Activated B cell treated with CpG ODN at 0.5 μM for 24 hours (primary cell): ENCODE results near the gene HES1. TPM values are rescaled to one million over a fixed set of nuclear protein-coding genes. Genes with fewer than 3 reads are reported as not detected.

Source experiments
- ATAC-seq: fragments of 200-7000 bp; cut with Tn5 transposase; one replicate; pipeline ENCODE4 v1.10.0; 2021; ENCODE audit warnings: low read depth, mild to moderate bottlenecking, moderate library complexity
- CTCF ChIA-PET: fragments of 350-600 bp; sonication (Branson Sonifier 250); formaldehyde crosslinking; loops from one replicate; lab custom pipeline; 2021; ENCODE audit warnings: antibody characterized with exemption; lab: Charles Lee
- POLR2A ChIA-PET: fragments of 350-600 bp; sonication (Branson Sonifier 250); formaldehyde crosslinking; loops from one replicate; lab custom pipeline; 2021; ENCODE audit warnings: antibody characterized with exemption; lab: Charles Lee
- DNase-seq: peaks from one replicate; pipeline ENCODE4 v3.0.0; 2022
- H3K27ac Mint-ChIP-seq: one replicate; pipeline ENCODE4 v1.8.0; 2020; ENCODE audit warnings: mixed read lengths
- H3K27me3 Mint-ChIP-seq: one replicate; pipeline ENCODE4 v1.8.0; 2021; ENCODE audit warnings: mixed read lengths
- H3K36me3 Mint-ChIP-seq: one replicate; pipeline ENCODE4 v1.8.0; 2021; ENCODE audit warnings: low read depth, mixed read lengths
- H3K4me1 Mint-ChIP-seq: one replicate; pipeline ENCODE4 v1.8.0; 2021; ENCODE audit warnings: mixed read lengths
- H3K4me3 Mint-ChIP-seq: one replicate; pipeline ENCODE4 v1.8.0; 2020; ENCODE audit warnings: mild to moderate bottlenecking, mixed read lengths
- H3K9me3 Mint-ChIP-seq: one replicate; pipeline ENCODE4 v1.8.0; 2020; ENCODE audit warnings: mixed read lengths
- intact Hi-C: fragments of 100-400 bp; cut with micrococcal nuclease; formaldehyde crosslinking; loops from one replicate; pipeline ENCODE4 v1.15.1; 2024
- total RNA-seq: library from RNA; stranded (reverse); gene quantifications from 2 replicates; pipeline ENCODE4 v1.2.3, GENCODE V29; 2022
- TF ChIP-seq, protein P1 (sequence below): fragments of 200-600 bp; IDR thresholded peaks from one replicate; pipeline ENCODE4 v1.8.0; 2022; ENCODE audit warnings: antibody characterized with exemption, mild to moderate bottlenecking

HES1 gene
- total RNA-seq, 1 donor from 2014 or later, result 5.9 TPM

DNA sequence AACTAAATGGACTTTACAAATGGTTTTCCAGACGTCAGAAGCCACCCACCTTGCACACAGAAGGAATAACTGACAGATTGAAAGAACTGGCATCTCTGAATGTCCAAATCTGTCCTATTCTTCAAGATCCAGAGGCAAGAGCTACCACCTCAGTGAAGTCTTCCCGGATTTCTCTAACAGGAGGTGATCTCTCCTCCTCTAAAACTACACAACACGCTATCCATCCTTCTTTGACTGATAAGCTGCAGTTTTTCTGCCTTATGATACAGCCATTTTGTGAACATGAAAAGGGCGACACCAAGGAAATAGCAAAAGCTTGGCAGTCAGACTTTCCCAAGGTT, 37.1 kb upstream of the HES1 start:
- CTCF ChIA-PET, result no interaction called here
- Mint-ChIP-seq H3K27me3 (no peaks in the 10 kb centered on the region), H3K27ac (no peak overlapping the region), H3K4me1 (peaks cover 77% of the 10 kb centered on the region), H3K4me3 (peak overlapping the region; percentile 2), H3K9me3 (no peaks in the 10 kb centered on the region), H3K36me3 (no peaks in the 10 kb centered on the region)
- intact Hi-C loops, result no loop called here
- POLR2A ChIA-PET, result interaction anchor here (1.4 to 14.5 kb wide), 3 partner anchors 9 to 95 kb away, joined by 4 to 465 read pairs (median 51); partner anchors contain the start of gene HES1
- ATAC-seq (no peak), DNase-seq (no peak)
- TF ChIP-seq, protein P1, sequence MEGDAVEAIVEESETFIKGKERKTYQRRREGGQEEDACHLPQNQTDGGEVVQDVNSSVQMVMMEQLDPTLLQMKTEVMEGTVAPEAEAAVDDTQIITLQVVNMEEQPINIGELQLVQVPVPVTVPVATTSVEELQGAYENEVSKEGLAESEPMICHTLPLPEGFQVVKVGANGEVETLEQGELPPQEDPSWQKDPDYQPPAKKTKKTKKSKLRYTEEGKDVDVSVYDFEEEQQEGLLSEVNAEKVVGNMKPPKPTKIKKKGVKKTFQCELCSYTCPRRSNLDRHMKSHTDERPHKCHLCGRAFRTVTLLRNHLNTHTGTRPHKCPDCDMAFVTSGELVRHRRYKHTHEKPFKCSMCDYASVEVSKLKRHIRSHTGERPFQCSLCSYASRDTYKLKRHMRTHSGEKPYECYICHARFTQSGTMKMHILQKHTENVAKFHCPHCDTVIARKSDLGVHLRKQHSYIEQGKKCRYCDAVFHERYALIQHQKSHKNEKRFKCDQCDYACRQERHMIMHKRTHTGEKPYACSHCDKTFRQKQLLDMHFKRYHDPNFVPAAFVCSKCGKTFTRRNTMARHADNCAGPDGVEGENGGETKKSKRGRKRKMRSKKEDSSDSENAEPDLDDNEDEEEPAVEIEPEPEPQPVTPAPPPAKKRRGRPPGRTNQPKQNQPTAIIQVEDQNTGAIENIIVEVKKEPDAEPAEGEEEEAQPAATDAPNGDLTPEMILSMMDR, result no peak

DNA sequence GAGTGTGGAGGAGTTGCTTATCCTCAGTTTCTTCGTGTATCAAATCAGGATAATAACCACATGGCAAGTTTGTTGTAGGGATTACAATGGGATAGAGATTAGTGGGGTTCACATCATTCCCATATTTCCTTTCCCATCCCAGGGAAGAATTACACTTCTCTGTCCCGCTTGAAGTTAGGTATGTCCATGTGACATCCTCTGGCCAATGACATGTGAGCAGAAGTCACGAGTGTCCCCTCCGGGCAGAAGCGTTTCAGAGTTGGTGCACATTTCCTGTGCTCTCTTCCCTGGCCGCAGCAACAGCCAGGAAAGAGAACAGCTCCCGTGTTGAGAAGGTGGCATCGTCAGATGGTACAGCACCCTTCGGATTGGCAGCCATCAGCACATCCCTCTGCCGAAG, 36.7 kb upstream of the HES1 start:
- CTCF ChIA-PET, result no interaction called here
- H3K4me1 Mint-ChIP-seq, result peaks cover 78% of the 10 kb centered on the region
- POLR2A ChIA-PET, result interaction anchor here (1.4 to 14.5 kb wide), 3 partner anchors 9 to 95 kb away, joined by 4 to 465 read pairs (median 51); partner anchors contain the start of gene HES1
- DNase-seq, result no peak
- no peaks in the 10 kb centered on the region for H3K27me3 Mint-ChIP-seq
- H3K27ac Mint-ChIP-seq, result no peak overlapping the region
- no peaks in the 10 kb centered on the region for H3K9me3 Mint-ChIP-seq
- TF ChIP-seq, protein P1, result no peak
- intact Hi-C loops, result no loop called here
- ATAC-seq, result no peak
- no peaks in the 10 kb centered on the region for H3K36me3 Mint-ChIP-seq
- no peak overlapping the region for H3K4me3 Mint-ChIP-seq

DNA sequence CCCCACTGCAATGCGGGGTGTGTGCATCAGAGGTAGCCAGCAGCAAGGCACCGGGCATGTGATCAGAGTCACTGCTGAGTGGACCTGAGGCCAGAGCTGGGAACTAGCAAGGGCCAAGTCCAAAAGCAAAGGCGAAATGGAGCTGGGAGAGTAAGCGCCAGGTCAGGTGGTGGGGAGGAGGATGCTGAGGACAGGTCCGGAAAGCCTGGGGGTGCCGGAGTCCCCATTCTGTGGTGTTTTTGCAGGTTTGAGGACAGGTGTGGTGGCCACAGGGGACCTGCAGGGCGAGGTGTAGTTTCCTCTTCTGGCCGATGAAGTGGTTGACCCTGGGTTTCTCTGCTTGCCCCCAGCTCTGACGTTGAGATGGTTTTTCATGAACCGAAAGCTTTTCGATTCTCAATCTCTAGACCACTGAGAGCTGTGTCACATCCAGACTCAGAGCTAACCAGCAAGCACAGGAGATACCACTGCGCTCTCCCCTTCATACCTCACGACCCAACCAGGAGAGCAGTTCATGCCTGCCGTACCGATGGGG, 35.0 kb upstream of the HES1 start:
- CTCF ChIA-PET, result interaction anchor here (0.5 to 2.1 kb wide), 7 partner anchors 19 to 320 kb away, joined by 3 to 11 read pairs (median 4); partner anchors contain the start of gene HES1
- Mint-ChIP-seq H3K4me3 (peak overlapping the region; percentile 69), H3K27ac (peak overlapping the region; percentile 80), H3K27me3 (no peaks in the 10 kb centered on the region), H3K9me3 (no peaks in the 10 kb centered on the region), H3K4me1 (peaks cover 86% of the 10 kb centered on the region), H3K36me3 (no peaks in the 10 kb centered on the region)
- DNase-seq, result peak; percentile 44
- TF ChIP-seq, protein P1, result no peak
- intact Hi-C loops, result loop anchor here (1.0 to 10.0 kb wide), 5 partner anchors 12 to 1054 kb away; partner anchors contain the start of gene ATP13A3
- POLR2A ChIA-PET, result interaction anchor here (0.5 to 14.5 kb wide), 14 partner anchors 8 to 331 kb away, joined by 3 to 465 read pairs (median 6); partner anchors contain the start of gene HES1
- ATAC-seq, result peak; percentile 22

DNA sequence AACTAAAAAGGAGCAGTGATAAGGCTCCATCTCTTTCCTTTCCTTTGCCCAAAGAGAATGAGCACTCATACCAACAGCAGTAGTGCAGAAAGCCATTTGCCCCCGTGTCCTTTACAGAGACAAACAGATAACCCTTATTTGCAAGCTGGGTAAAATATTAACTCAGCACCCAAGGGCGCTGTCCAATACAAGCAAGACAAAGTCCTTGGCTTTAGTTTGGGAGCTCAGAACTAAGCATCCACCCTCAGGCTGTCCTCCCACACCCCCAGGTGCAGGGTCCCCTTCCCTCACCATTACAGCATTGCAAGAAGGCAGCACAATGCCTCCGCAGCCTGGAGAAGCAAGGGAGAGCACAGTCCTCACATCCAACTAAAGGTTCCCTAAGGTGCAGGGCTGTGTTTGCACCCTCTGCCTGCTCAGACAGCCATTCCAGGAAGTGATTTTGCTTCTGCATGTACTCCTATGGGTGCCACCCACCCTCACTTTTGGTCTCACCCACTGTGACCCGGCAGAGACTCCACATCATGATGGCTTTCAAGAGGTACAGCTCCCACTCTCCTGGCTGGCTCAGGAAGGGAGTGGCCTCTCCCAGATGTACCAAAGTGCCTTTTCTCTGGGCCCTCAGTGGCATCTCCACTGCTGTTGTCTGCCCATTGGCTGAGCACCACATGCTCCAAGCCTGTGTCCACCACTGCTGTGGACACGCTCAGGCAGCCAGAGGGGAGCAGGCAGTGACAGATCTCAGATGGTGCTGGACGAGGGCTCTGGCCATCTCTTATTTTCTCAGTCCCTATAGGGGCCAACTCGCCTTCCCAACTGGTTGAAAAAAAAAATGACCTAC, 34.1 kb upstream of the HES1 start:
- Mint-ChIP-seq H3K4me1 (peaks cover 93% of the 10 kb centered on the region), H3K4me3 (peak overlapping the region; percentile 69), H3K36me3 (no peaks in the 10 kb centered on the region), H3K27me3 (no peaks in the 10 kb centered on the region), H3K27ac (peak overlapping the region; percentile 87), H3K9me3 (no peaks in the 10 kb centered on the region)
- TF ChIP-seq, protein P1, result no peak
- ChIA-PET POLR2A (interaction anchor here (0.5 to 14.5 kb wide), 11 partner anchors 12 to 132 kb away, joined by 3 to 465 read pairs (median 7); partner anchors contain the start of gene HES1), CTCF (interaction anchor here (0.5 to 3.9 kb wide), 9 partner anchors 18 to 586 kb away, joined by 3 to 43 read pairs (median 4); partner anchors contain the start of gene HES1)
- DNase-seq, result no peak
- intact Hi-C loops, result loop anchor here (1.0 to 10.0 kb wide), 5 partner anchors 13 to 1053 kb away; partner anchors contain the start of gene ATP13A3
- no peak for ATAC-seq
